ENCODE data around the gene CCDC59. TPM values are rescaled to one million over a fixed set of nuclear protein-coding genes. Genes with fewer than 3 reads are reported as not detected.

CCDC59 gene
- total RNA-seq, result 39.8 and 46.7 TPM in 2 replicates
- long read RNA-seq, partial matches to known transcripts, result 3 of 12 reads
- long read RNA-seq, other reads (novel, unspliced or antisense), result 2 of 12 reads

GRCh38 chr12:82358200-82359114, at the start of gene CCDC59, which contains the start of gene METTL25:
Gene CCDC59 (minus strand): TSS chr12:82358387. CDS start chr12:82358376, 11 bp downstream.
Gene METTL25 (plus strand): TSS chr12:82358529. CDS start chr12:82358566, 37 bp downstream.
- Mint-ChIP-seq H3K4me3 (peak within 1 kb of the TSS; percentile 99), H3K27me3 (ENCODE audit: low read depth) (no peaks in the 10 kb centered on the region), H3K4me1 (peaks cover 18% of the 10 kb centered on the region), H3K36me3 (ENCODE audit: low read depth) (peaks cover 9% of the 10 kb centered on the region), H3K27ac (ENCODE audit: unreplicated experiment) (peak within 1 kb of the TSS; percentile 100), H3K9me3 (peaks cover 3% of the 10 kb centered on the region)
- TF ChIP-seq CTCF (conservative IDR thresholded peaks at IDR 0.05), result peak; percentile 93
- DNase-seq (ENCODE audit: low read depth, low spot score), result peak; percentile 99

GRCh38 chr12:82407481-82407880, 49.3 kb upstream of the CCDC59 start:
- H3K27me3 Mint-ChIP-seq (ENCODE audit: low read depth), result no peaks in the 10 kb centered on the region
- no peaks in the 10 kb centered on the region for H3K36me3 Mint-ChIP-seq (ENCODE audit: low read depth)
- no peak overlapping the region for H3K4me3 Mint-ChIP-seq
- H3K4me1 Mint-ChIP-seq, result no peaks in the 10 kb centered on the region
- DNase-seq (ENCODE audit: low read depth, low spot score), result no peak
- no peaks in the 10 kb centered on the region for H3K9me3 Mint-ChIP-seq
- TF ChIP-seq CTCF (conservative IDR thresholded peaks at IDR 0.05), result no peak
- no peak overlapping the region for H3K27ac Mint-ChIP-seq (ENCODE audit: unreplicated experiment)

DNA sequence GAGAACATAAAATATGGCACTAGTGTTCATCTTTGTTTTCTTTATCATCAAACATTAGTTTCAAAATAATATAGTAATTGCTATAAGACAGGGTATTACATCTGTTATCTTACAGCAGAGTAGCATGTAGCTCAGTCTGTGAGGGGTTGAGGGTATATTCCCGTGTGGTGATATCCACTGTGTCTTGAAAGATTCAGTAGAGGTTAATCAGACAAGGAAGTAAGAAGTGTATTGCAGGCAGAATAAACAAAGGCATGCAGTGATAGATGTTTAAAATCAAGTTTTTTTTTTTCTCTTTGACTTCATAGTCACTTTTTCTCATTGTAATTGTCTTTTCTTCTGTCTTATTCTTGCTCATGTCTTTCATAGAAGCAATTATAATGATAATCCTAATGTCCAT, 48.5 kb upstream of the CCDC59 start:
- TF ChIP-seq CTCF (conservative IDR thresholded peaks at IDR 0.05), result no peak
- no peak for DNase-seq (ENCODE audit: low read depth, low spot score)
- Mint-ChIP-seq H3K4me1 (no peaks in the 10 kb centered on the region), H3K9me3 (no peaks in the 10 kb centered on the region), H3K27me3 (ENCODE audit: low read depth) (no peaks in the 10 kb centered on the region), H3K4me3 (no peak overlapping the region), H3K27ac (ENCODE audit: unreplicated experiment) (no peak overlapping the region), H3K36me3 (ENCODE audit: low read depth) (no peaks in the 10 kb centered on the region)

DNA sequence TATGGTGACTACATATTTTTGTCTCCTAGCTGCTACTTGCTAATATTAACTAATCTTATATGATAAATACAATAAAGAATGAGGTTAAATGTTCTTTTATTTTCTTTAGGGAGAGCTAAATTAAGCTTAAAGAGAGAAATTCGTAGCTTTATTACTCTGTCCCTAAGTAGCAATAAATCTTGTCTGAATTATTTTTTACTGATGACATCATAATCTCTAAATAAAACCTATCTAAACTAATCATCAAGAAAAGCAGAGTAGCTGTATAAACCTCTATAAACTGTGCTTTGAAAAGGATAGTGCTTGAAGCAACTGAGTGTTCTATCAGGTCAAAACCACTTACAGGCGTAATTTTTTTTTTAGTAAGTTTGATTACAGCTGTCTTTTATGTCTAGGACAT, 42.6 kb upstream of the CCDC59 start:
- Mint-ChIP-seq H3K9me3 (no peaks in the 10 kb centered on the region), H3K27ac (ENCODE audit: unreplicated experiment) (no peak overlapping the region), H3K36me3 (ENCODE audit: low read depth) (no peaks in the 10 kb centered on the region), H3K27me3 (ENCODE audit: low read depth) (no peaks in the 10 kb centered on the region), H3K4me3 (no peak overlapping the region), H3K4me1 (no peaks in the 10 kb centered on the region)
- no peak for TF ChIP-seq CTCF (conservative IDR thresholded peaks at IDR 0.05)
- no peak for DNase-seq (ENCODE audit: low read depth, low spot score)

GRCh38 chr12:82398879-82399278, 40.7 kb upstream of the CCDC59 start:
- no peaks in the 10 kb centered on the region for H3K4me1 Mint-ChIP-seq
- no peak for DNase-seq (ENCODE audit: low read depth, low spot score)
- H3K27ac Mint-ChIP-seq (ENCODE audit: unreplicated experiment), result no peak overlapping the region
- TF ChIP-seq CTCF (conservative IDR thresholded peaks at IDR 0.05), result no peak
- no peaks in the 10 kb centered on the region for H3K9me3 Mint-ChIP-seq
- H3K27me3 Mint-ChIP-seq (ENCODE audit: low read depth), result no peaks in the 10 kb centered on the region
- H3K36me3 Mint-ChIP-seq (ENCODE audit: low read depth), result no peaks in the 10 kb centered on the region
- no peak overlapping the region for H3K4me3 Mint-ChIP-seq

Data from neural crest cell (in vitro differentiated cells).